ENCODE data around the gene MED14. TPM values are rescaled to one million over a fixed set of nuclear protein-coding genes. Genes with fewer than 3 reads are reported as not detected.

The MED14 gene
- total RNA-seq, 1 donor from 2014 or later: 47.0 TPM

DNA sequence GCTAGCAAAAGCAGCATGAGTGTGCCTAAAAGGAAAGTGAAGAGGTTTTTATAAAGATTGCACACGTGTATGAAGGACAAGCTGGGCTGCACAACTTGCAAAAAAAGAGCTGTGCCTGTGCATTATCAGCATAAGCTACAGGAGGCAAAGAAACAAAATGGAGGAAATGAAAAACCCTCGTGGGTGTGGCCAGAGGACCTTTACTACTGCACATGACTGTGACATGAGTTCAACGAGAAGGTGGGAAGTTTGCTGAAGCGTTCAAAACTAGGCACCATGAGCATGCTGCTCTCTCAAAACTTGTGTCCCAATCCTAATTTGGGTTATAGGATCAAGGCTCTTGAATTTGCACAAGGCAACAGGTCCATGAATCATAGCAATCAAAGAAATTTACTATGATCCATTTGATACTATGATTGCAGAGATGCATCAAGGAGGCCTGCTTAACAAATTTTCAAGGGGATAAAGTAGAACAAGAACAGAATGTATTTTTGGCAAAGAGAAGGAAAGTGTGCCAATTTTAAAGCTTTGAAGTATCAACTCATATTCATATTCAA lies 49.9 kb downstream of the MED14 start:
- DNase-seq (ENCODE audit: low spot score): no peak
- intact Hi-C loops (cut with DNase I): no loop called here
- ATAC-seq: no peak

- DNase-seq (ENCODE audit: low spot score): no peak
- ATAC-seq: no peak
- intact Hi-C loops (cut with DNase I): no loop called here
These were observed 51.2 kb downstream of the MED14 start for GRCh38 chrX:40684092-40684491.

DNA sequence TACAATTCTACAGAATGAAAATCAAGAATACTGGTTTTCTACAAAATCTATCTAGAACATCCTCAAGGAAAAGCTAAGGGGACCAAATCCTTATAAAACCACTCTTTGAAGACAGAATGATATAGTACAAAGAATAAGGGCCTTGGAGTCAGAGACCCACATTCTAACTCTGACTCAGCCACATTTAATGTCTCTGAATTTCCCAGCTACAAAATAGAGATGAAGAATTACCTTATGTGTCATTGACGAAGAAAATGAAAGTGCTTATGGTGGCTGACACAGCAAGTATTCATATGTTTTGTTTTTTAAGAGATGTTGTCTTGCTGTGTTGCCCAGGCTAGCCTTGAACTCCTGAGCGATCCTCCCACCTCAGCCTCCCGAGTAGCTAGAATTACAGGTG lies 52.1 kb downstream of the MED14 start:
- no peak for DNase-seq (ENCODE audit: low spot score)
- ATAC-seq: no peak
- intact Hi-C loops (cut with DNase I): no loop called here

DNA sequence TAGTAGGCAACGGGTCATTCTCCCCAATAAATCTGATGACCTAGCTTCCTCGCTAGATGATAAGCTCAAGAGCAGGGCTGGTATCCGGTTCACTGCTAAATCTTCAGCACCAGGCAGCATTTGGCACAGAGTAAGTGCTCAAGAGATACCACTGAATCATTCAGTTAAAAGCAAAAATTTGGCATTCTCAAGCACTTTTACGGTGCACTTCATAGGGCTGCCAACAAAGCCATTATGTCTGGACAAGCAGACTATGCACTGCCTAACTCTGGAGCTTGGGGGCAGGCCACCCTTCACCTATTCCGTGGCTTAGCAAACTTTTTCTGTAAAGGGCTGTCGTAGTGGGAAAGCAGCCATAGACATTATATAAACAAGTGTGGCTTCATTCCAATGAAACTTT lies 64.2 kb downstream of the MED14 start:
- intact Hi-C loops (cut with DNase I): no loop called here
- ATAC-seq: no peak
- no peak for DNase-seq (ENCODE audit: low spot score)

- intact Hi-C loops (cut with DNase I): no loop called here
These were observed 71.3 kb downstream of the MED14 start for GRCh38 chrX:40663880-40664630.

GRCh38 chrX:40663078-40663740 lies 72.1 kb downstream of the MED14 start:
- DNase-seq (ENCODE audit: low spot score) (no peak), ATAC-seq (no peak)
- intact Hi-C loops (cut with DNase I): no loop called here

More at GRCh38 chrX:40663880-40664630, 71.3 kb downstream of the MED14 start:
- ATAC-seq: no peak
- no peak for DNase-seq (ENCODE audit: low spot score)

- DNase-seq (ENCODE audit: low spot score) (no peak), ATAC-seq (no peak)
- intact Hi-C loops (cut with DNase I): no loop called here
These were observed 73.9 kb downstream of the MED14 start for GRCh38 chrX:40661489-40661888.

GRCh38 chrX:40660381-40660780 lies 75.0 kb downstream of the MED14 start:
- ATAC-seq (no peak), DNase-seq (ENCODE audit: low spot score) (no peak)
- intact Hi-C loops (cut with DNase I): no loop called here

DNA sequence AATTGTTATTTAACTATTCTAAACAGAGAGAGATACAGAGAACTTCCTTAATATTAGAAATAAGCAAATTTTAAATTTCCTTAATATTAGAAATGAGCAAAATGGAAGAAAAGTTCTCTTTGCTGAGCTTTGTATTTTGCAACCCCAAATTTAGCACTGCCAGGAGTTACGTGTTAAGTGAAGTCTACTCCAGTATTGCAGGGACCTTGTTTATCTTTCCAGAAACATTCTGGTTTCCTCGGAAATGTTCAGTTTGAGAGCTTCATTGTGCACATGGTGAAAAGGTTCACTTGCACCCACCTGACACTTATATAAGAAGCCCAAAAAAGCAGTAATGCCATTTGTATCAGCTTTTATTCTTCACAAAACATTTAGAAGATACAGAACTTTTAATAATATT lies 81.8 kb downstream of the MED14 start:
- DNase-seq (ENCODE audit: low spot score) (no peak), ATAC-seq (no peak)
- intact Hi-C loops (cut with DNase I): no loop called here

- DNase-seq (ENCODE audit: low spot score) (no peak), ATAC-seq (no peak)
- intact Hi-C loops (cut with DNase I): no loop called here
These were observed 82.7 kb downstream of the MED14 start for GRCh38 chrX:40652664-40653063.

DNA sequence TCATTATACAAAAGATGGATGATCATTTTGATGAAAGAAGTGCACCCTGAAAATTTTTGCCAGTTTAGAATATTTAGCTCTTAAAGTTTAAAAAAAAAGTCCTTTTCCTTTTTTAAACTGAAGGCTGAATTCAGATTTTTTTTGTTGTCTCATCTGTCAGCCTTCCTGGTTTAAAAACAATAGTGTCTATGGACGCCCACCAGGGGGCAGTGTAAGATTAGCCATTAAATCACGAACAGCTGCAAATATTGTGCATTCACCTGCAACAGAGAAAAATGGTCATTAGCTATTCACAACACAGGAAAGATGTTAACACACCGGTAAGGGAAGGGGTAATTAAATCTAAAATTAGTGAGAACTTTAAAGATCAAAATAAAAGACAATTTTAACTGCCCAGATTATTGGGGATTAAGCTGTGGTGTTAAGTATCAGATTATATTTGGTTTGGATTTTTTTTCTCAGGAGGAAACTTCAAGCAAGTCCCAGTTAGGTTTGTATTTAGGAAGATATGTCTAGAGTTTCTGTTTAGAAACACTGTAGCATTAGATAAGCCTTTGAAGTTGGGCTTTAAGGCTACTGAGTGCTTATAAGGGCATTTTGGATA lies 83.6 kb downstream of the MED14 start:
- ATAC-seq (no peak), DNase-seq (ENCODE audit: low spot score) (peak; percentile 86)
- intact Hi-C loops (cut with DNase I): no loop called here

DNA sequence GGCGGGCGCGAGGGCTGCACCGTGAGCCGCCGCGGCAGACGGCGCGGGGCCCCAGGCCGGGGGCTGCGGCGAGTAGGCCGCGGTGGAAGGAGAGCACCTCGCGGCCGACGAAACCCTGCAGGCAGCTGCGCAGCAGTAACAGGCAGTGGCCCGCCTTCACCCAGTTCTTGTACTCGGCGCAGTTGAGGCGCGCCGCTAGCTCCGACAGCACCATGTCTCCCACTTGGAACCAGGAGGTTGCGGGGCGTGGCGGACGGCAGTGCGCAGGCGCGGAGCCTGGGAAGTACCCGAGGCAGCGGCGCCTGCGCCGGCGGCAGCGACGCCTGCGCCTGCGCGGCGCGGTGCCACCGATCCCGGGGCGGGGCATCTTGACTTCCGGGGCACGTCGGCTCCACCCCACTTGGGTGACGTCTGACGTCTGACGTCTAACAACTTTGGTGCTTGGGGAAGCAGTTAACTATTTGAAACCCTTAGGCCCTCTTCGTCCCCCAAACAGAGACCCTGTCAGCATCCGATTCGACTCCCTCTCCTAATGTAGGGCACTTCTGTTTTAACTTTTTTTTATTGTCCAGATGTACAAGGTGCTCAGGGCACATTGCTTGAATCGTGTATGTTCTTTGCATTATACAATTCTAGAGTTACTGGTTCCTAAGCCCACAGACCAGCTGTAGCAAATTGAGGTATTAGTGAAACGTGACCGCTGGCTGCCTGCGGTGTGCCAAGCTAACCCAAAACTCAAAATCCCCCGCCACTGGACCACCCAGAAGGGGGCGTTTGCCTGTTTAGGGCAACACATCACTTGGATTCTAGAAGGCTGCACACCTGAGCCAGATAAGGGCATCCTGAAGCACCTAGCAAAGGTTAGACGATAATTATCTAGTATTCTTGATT lies 87.8 kb downstream of the MED14 start, which contains the start of gene CXorf38:
Gene CXorf38 (minus strand): TSS at position 255 of the 891 bp plus-strand sequence. CDS start 41 bp downstream, at position 214.
- peak; percentile 97 for DNase-seq (ENCODE audit: low spot score)
- ATAC-seq: peak; percentile 90
- intact Hi-C loops (cut with DNase I): no loop called here

DNA sequence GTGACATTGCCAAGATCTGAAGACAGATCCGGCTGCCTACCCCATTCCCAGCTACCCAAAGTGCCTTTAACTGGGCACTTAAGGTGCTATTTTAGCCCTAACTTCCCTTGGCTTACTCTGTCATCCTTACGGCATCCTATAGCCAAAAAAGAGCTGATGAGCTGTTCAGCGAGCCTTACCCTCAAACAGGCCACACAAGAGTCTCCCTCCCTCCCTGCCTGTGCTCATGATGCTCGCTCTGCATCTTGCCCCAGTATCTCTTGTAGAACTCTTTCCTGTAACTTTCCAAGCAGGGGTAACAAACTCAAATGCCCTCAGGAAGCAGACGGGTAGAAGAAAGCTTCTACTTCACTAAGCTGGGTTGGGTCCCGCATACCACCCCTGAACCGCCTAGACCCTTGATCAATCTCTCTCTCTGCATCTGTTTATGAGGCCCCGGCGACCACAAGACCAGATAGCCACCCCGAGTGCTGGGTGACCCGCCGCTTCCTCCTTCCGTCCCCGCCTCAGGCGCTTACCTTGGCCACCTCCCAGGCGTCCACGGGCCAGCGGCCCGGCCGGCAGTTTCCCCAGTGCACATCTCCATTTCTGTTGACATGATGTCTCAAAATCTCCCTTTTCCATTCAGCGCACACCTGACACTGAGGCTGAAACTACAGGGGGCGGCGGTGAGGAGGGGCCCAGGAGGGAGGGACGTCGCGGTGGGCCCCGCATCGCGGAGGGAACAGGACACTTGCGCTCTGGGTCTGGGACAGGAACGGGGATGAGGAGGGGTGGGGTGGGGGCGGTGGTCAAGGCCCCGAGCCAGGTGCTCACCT lies 88.6 kb downstream of the MED14 start:
- ATAC-seq (peak; percentile 46), DNase-seq (ENCODE audit: low spot score) (peak; percentile 72)
- intact Hi-C loops (cut with DNase I): no loop called here

DNA sequence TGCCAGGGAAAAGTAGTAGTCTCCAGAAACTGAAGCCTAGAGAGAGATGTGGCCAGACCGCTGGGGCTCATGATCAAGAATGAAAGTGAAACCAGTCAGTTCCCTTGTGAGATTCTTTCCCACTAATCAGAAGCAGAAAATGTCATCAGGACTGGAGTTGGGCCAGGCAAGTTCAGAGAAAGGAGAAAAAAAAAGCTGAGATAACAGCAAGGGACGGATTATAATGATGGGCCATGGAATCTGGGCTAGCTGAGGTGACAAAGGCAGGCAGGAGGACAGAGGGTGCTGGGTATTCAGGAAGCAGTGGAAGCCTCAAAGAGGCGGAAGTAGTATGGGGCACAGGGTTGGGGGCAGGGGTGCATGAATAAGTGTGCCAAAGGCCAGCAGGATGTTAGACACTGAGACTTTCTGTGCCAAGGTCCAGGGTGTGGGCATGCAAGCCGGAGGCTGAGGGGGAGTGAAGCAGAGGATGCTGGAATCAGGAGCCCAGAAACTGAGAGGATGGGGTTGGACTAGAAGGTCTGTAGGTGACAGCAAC lies 90.5 kb downstream of the MED14 start:
- intact Hi-C loops (cut with DNase I): no loop called here
- peak; percentile 70 for DNase-seq (ENCODE audit: low spot score)
- ATAC-seq: peak; percentile 64

DNA sequence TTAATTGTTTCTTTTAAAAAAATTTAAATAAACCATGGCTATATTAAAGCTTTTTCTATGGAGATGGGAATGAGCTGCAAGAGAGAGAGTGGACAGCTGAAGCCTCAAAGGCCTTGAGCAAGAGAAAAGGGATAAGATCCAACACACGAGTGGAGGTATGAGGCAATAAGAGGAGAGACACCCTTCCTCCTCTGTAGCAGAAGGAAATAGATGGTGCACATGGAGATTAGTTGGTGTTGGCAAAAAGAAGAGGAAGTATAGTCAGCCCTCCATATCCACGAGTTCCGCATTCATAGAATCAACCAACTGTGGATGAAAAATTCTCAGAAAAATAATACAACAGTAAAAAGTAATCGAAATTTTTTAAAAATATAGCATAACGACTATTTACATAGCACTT lies 91.2 kb downstream of the MED14 start:
- DNase-seq (ENCODE audit: low spot score) (no peak), ATAC-seq (peak; percentile 51)
- intact Hi-C loops (cut with DNase I): no loop called here

GRCh38 chrX:40637687-40638086 lies 97.7 kb downstream of the MED14 start:
- intact Hi-C loops (cut with DNase I): no loop called here
- no peak for ATAC-seq
- DNase-seq (ENCODE audit: low spot score): no peak

DNA sequence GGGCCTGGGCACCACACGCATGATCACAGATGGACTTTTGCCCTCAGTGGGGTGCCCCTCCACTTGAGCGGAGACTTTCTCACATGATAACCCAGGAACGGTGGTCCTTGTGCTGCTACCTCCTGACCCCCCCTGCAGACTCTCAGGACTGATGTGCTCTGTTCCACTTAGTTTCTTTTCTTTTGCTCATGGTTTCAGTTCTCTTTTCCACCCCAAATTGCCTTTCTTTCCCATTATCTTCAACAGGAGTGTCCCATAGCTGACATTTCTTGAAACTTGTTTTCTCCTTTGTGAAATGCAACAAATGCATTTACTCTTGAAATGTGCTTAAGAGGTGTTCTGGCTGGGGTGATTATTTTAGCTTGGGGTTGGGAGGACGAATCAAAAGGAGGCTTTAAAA lies 103.1 kb downstream of the MED14 start:
- no peak for ATAC-seq
- intact Hi-C loops (cut with DNase I): no loop called here

DNA sequence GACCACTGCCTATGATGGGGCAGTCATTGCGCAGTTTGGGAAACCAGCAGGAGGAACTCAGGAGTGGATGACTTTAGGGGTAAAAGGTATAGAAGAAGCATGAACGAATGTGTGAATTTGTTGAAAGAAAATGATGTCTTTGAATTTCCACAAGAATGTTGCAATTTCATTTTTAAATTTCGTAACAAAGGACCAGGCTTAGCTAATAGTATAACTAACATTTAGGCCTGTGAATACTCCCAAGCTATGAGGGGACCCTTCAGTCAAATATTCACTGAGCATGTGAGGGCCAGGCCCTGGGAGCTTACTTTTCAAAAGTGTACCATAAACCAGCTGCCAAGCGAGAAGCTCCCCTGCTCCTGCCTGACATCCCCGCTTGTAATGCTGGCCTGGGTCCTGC lies 106.8 kb downstream of the MED14 start:
- no peak for ATAC-seq
- intact Hi-C loops (cut with DNase I): no loop called here
- DNase-seq (ENCODE audit: low spot score): no peak

More for the DNA sequence above, 103.1 kb downstream of the MED14 start:
- no peak for DNase-seq (ENCODE audit: low spot score)
